HTR-8/SVneo (cell line): ENCODE data around the gene ZNF174.
A peak's percentile ranks its signal among the peaks of the same experiment; 100 is the strongest.

Source experiments
- DNase-seq: peaks from one replicate; pipeline ENCODE4 v3.0.0; 2011; ENCODE audit warnings: low spot score, mixed read lengths; ENCODE audit not compliant: insufficient read length
- FAIRE-seq: peaks from 2 replicates; lab custom pipeline; 2011; peaks lifted over from hg19 to GRCh38; lab: Jason Lieb, UNC

Gene ZNF174

DNA sequence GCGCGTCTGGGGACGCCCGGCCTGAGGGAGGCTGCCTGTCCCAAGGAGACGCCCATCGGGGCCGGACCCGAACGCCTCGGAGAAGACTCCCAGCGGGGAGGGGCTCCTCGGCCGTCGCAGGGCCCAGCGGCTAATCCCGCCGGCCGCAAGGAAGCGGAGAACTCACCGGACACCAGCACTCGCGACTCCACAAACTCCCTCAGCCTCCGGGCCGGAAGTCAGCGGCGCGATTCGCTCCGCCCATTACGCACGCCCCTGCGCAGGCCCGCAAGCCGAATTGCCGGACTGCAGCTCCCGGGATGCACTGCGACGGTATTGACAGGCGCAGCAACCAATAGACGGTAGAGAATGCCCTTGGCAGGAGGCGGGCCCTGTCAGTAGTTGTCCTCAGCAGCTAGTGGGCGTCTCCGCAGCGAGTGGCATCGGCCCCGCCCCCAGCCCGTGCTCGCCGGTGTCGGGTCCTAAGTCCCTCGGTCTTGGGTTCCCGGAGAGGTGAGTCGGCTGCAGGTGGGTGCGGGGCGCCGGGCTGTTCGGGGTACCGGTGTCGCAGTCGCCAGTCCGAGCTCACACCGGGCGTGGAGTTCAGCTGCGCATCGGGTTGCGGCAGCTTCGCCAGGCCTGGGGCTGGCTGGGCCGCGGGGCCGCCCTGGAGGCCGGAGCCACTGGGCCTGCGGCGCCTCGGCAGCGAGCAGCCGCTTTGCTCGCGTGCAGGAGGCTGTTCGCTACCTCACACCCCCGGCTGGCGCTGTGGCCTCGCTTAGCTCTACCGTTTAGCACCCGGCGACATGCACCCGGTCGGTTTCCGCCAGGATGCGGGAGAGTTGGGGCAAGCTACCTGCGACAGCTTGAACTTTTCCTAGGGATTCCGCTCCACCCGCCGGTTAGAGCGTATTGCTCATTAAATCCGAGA lies at the start of gene ZNF174, which contains the start of gene ZSCAN32:
TSS of gene ZNF174 (plus strand) at position 437 of the 910 bp plus-strand sequence. CDS start 790 bp downstream, outside the sequence.
TSS of gene ZSCAN32 (minus strand) at position 226 of the 910 bp plus-strand sequence. CDS start 3,447 bp downstream, outside the sequence.
- peak; percentile 99 for DNase-seq
- FAIRE-seq = peak; percentile 97

DNA sequence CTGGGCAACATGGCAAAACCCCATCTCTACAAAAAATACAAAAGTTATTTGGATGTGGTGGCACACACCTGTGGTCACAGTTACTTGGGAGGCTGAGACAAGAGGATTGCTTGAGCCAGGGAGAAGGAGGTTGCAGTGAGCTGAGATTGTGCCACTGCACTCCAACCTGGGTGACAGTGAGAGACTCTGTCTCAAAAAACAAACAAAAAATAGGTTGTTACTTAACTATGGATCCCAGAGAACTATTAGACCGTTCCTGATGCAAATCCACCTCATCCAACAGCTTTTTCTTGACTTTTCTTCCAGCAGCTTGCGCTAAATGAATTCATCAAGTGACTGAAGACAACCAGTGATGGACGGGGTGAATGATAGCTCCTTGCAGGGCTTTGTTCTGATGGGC lies 45.4 kb upstream of the ZNF174 start, which contains the start of gene OR2C1:
TSS of gene OR2C1 (plus strand) at position 301 of the 400 bp plus-strand sequence. CDS start at position 353, 52 bp downstream.
- FAIRE-seq = no peak
- no peak for DNase-seq

GRCh38 chr16:3356118-3356517 lies 44.9 kb upstream of the ZNF174 start:
- FAIRE-seq (no peak), DNase-seq (no peak)

- FAIRE-seq = no peak
- DNase-seq = no peak
Measured at GRCh38 chr16:3358871-3359270, 42.1 kb upstream of the ZNF174 start.

GRCh38 chr16:3362931-3363330 lies 38.1 kb upstream of the ZNF174 start:
- FAIRE-seq = no peak

DNA sequence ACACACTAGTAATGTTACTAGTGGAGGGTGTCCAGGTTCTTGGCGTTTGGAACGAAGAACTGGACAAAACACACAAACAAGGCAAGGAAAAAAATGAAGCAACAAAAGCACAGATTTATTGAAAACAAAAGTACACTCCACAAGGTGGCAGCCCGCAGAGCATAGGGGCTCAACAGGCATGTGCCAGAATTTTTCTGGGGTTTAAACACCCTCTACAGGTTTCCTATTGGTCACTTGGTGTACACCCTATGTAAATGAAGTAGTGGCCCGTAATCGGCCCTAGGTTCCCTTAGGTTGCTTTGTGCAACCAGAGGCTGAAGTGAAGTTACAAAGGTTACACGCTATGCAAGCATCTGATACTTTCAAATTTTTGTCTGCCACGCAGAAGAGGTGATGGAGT lies 37.2 kb upstream of the ZNF174 start:
- DNase-seq = no peak
- FAIRE-seq = peak; percentile 26

More at GRCh38 chr16:3362931-3363330, 38.1 kb upstream of the ZNF174 start:
- DNase-seq = no peak

DNA sequence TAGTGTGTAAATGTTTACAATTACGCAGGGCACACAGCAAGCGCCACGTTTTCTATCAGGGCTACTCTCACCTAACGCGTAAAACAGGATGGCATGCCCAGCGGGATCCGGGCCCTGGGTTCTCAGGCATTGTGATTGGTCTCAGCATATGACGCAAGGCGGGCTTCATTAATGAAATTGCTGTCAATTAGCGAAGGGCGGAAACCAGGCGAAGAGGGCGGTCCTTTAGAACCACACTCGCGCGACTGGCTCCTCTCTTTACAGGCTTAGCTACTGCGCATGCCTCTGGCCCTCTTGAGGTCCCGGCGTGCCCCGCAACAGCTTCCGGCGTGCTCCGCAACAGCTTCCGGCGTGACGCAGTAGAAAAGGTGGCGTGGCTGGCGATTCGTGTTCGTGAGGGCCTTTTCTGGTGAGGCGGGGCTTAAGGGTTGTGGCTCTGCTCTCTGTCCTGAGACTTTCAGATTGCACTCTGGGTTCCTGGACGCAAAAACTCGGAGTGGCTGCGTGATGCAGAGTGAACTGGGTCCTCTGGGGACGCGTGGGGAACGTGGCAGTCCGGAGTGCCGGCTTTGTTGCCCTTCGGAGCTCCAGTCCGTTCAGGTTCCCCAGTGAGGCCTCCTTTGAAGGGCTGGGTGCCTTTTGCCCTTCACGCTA lies 36.1 kb upstream of the ZNF174 start:
- FAIRE-seq = peak; percentile 95
- DNase-seq = peak; percentile 97

GRCh38 chr16:3369073-3369472 lies 31.9 kb upstream of the ZNF174 start:
- no peak for DNase-seq
- FAIRE-seq = no peak

DNA sequence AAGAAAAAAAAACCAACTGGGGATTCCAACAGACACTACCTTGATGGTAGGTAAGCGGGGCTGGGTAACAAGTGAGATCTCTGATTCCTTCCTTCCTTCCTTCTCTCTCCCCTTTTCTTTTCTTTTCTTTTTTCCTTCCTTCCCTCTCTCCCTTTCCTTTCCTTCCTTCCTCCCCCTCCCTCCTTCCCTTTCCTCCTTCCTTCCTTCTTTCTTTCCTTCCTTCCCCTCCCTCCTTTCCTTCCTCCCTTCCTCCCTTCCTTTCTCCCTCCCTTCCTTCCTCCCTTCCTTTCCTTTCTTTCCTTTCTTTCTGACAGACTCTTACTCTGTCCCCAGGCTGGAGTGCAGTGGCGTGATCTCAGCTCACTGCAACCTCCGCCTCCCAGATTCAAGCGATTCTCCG lies 25.3 kb upstream of the ZNF174 start:
- no peak for FAIRE-seq
- no peak for DNase-seq

DNA sequence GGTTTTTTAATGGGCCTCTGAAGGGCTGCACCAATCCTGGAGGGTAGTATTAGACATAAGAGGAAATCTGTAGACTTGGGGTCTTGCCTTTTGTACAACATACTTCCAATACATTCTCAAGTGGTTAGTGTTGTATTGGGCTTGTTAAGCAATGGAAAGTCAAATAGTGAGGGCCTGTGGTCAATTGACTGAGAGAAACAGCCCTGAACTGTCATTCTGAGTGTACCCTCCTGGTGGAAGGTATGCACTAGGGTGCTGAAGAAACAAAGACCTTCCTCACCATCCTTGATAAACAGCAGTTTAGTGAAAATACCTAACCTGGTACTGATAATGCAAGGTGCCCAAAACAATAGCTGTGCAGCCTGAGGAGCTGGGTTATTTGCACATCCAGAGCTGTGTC lies 23.1 kb upstream of the ZNF174 start:
- no peak for FAIRE-seq
- no peak for DNase-seq

GRCh38 chr16:3383045-3383448 lies 18.0 kb upstream of the ZNF174 start:
- DNase-seq (no peak), FAIRE-seq (no peak)

DNA sequence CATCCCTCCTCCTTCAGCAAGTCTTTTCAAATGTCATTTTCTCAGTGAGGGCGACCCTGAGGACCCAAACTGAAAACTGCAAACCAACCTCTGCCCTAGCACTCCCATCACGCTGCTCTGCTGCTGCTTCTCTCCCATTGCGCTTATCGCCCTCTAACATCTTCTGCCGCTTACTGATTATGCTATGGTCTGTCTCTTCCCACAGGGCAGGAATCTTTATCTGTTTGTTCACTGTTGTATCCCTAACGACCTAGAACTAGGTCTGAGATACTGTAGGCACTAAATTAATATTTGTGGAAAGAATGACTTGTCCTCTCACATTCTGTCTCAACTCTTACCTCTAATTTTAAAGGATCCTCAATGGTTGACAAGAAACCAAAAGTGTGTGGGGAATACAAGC lies 12.7 kb upstream of the ZNF174 start:
- no peak for FAIRE-seq
- no peak for DNase-seq

DNA sequence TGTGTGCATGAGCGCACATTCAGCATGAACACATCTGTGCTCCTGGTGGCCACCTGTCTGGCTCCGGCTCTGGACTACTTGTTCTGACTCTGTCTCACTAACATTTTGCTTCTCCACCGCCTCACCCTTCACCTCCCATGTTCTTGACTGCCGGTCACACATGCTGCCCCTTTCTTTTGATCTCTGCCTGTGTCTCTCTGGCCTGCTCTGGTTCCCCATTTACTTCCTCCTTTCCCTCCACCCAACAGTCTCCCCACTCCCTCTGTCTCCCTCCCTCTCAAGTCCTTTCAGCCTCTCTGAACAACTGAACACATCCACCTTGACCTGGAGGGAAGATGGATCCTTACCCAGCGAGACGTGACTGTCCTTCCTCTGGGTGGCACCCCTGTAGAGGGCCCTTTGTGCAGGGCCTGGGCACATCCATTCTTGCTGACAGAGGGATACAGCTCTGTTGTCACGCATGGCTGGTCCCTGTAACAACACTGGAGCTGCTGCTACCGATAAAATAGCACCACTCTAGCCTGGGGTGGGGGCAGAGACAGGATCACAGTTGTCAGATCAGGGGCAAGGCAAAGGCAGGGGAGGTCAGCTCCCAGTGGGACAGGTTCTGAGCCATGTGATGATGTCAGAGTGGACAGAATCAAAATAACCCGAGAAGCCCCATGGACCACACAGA lies 11.2 kb upstream of the ZNF174 start:
- no peak for DNase-seq
- FAIRE-seq = no peak

- no peak for DNase-seq
Measured at GRCh38 chr16:3400446-3400778, 603 bp upstream of the ZNF174 start.

GRCh38 chr16:3401719-3402397 lies 843 bp downstream of the ZNF174 start:
- FAIRE-seq = no peak
- DNase-seq = peak; percentile 10

More at GRCh38 chr16:3400446-3400778, 603 bp upstream of the ZNF174 start:
- FAIRE-seq = no peak

DNA sequence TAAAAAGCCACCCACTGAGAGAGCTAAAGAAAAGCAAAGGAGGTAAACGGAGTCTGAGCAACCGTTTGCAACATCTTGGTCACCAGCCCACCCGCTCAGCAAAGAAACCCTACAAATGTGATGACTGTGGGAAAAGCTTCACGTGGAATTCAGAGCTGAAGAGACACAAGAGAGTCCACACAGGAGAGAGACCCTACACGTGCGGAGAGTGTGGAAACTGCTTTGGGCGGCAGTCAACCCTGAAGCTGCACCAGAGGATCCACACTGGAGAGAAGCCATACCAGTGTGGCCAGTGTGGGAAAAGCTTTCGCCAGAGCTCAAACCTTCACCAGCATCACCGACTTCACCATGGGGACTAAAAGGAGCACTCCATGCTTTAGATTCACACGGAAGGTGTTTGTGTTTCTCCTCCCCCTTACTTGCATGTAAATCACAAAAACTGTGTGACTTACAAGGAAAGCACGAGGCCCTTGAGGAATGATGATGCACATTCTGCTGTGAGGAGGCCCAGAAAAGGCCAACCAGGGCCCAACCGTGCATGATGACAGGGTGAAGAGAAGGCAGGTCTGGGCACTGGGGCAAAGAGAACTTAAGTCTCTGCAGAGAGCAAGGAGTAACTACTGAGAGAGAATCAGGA lies 7.7 kb downstream of the ZNF174 start:
- DNase-seq = no peak
- FAIRE-seq = no peak

GRCh38 chr16:3413730-3414379 lies 12.8 kb downstream of the ZNF174 start:
- FAIRE-seq (no peak), DNase-seq (no peak)

DNA sequence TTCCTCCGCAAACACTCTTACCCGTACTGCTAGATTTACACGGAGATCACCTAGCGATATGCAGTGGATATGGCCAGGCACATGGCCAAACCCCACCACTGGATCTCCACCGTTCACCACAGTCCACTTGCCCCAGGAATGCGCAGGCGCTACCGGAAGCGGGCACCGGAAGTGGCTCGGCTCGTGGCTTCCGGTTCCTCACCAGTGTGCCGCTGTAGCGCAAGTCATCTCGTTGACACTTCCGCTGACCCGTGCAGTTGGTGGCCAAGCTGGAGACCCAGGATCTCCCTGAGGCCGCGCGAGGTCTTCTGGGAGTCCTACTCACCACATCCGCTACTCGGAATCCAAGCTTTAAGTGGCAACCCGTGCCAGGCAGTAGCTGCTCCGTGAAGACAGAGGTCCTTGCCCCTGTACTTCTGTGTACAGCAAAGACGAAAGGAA lies 30.8 kb downstream of the ZNF174 start:
- DNase-seq = no peak
- no peak for FAIRE-seq

GRCh38 chr16:3434373-3434772 lies 33.4 kb downstream of the ZNF174 start:
- no peak for FAIRE-seq
- no peak for DNase-seq
